Measurements from ENCODE around the gene ATG7.

DNA sequence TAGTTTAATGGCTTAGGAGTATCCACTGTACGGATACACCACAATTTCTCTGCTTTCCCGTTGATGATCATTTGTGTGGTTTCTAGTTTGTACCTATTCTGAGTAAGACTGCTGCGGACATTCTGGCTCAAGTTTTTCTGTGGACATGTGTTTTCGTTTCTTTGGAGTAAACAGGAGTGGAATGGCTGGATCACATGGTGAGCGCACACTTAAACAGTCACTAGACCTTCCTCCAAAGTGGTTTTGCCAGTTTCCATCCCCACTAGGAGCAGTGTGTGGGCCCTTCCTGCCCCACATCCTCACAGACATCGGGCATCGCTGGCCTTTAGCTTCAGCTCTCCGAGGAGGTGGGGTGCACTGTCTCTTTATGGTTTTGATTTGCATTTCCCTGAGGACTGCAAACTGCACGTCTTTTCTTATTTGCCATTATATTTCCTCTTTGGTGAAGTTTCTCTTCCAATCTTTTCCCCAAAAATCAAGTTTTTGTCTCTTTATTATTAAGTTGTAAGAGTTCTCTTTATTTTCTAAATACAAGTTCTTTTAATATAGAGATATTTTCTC is 277.5 kb downstream of the ATG7 start:
- TF ChIP-seq, protein P1, sequence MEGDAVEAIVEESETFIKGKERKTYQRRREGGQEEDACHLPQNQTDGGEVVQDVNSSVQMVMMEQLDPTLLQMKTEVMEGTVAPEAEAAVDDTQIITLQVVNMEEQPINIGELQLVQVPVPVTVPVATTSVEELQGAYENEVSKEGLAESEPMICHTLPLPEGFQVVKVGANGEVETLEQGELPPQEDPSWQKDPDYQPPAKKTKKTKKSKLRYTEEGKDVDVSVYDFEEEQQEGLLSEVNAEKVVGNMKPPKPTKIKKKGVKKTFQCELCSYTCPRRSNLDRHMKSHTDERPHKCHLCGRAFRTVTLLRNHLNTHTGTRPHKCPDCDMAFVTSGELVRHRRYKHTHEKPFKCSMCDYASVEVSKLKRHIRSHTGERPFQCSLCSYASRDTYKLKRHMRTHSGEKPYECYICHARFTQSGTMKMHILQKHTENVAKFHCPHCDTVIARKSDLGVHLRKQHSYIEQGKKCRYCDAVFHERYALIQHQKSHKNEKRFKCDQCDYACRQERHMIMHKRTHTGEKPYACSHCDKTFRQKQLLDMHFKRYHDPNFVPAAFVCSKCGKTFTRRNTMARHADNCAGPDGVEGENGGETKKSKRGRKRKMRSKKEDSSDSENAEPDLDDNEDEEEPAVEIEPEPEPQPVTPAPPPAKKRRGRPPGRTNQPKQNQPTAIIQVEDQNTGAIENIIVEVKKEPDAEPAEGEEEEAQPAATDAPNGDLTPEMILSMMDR (IDR thresholded peaks at IDR 0.05; ENCODE audit: borderline replicate concordance, extremely low read depth, low read length, poor library complexity, severe bottlenecking): no peak
- TF ChIP-seq EZH2 (IDR thresholded peaks at IDR 0.05; ENCODE audit: borderline replicate concordance, low read depth, low read length, severe bottlenecking): no peak
